Measurements from ENCODE around the gene DCLRE1C.
"Not testable (repeated sequence)": the region's sequence is repeated elsewhere in the genome, so short reads cannot be mapped to it uniquely, and the experiment has no call there.

Gene DCLRE1C

DNA sequence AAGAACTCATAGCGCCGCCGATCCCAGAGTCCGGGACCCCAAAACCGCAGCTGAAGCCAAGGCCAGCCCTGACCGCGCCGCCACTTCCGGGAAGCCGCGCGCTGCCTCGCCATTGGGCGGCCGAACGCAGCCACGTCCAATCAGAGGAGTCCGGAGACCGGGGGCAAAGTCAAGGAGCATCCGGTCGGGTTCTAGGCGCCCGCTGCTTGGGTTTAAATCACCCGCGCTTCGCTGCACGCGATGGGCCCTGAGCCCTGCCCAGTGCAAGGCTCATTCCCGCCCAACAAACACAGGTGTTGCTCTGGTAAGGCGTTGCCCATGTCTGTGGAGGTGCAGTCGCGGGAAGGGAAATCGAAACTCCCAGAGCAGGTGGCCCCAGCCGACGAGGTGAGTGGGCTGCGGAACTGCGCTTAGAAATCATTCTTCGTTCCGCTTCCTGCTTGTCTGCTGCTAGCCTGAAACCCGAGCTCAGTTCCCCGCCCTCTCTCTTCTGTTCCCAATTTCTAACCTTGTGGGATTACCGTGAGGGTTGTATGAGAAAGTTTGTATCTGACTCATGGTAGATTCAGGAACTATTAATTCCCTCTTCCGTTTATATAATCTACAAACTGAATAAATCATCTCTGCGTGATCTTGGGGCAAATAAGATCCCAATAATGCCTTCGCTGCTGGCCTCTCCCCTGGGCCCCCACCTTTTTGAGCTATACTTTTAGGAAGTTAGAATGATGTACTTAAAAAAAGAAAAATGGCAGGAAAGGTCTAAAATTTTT, at the start of gene DCLRE1C:
DCLRE1C (minus strand) TSS at position 96 of the 770 bp plus-strand sequence; CDS start at position 10, 86 bp downstream.
- DNase-seq, result peak; percentile 97

DNA sequence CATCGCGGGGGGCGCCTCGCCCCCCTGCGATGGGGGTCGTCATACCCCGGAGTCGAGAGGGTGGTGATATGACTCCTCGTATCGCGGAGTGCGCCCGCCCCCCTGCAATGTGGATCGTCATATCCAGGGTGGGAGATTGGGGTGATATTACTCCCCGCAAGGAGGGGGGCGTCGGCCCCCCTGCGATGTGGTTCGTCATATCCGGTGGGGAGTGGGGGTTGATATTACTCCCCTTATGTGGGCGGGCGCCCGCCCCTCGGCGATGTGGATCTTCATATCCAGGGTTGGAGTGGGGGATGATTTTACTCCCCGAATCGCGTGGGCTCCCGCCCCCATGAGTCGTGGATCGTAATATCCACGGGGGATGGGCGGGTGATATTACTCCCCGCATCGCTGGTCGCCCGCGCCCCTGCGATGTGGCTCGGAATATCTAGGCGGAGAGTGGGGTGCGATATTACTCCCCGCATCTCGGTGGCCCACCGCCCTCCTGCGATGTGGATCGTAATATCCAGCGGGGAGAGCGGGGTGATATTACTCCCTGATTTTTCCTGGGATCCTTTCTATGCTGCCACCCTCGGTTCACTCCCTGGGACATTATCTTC, 42.2 kb upstream of the DCLRE1C start:
- no peak for DNase-seq

DNA sequence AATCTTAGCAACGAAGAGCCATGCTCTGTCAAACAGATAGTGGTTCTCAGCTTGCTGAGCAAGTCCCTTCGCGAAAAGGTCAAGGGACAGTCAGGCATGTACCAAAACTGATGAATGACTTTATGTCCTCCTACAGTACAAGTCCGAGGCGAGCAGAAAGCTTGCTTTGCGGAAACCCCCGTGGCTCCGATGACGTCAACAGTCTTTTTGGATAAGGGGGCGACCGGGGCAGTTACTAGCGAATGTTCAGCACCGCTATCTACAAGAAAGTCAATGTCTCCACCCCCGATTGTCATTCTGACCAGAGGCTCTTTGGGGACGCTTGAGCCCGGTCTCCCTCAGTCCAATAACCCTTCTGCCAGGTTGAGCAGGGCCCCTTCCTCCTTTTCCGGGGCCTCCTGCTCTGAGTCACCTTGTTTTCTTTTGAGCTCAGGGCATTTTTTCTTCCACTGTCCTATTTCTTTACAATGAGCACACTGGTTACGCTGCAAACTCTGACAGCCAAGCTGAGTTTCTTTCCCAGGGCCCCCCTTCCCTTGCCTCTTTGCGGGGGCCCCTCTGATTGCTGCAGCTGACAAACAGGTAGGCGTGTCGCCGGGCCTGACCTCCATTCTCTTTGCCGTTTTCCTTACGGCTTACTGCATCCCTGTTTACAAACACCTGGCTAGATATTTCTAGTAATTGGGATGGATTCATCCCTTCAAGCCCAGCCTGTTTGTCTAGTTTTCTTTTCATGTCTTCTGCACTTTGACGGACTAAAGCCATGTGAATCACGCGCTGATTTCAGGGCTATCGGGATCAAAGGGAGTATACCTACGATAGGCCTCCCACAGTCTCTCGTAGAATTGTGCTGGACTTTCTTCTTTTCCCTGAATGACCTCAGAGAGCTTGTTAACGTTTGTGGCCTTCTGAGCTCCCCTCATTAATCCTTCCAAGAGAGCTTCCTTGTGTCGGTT, 39.9 kb upstream of the DCLRE1C start:
- not testable (repeated sequence) for DNase-seq

DNA sequence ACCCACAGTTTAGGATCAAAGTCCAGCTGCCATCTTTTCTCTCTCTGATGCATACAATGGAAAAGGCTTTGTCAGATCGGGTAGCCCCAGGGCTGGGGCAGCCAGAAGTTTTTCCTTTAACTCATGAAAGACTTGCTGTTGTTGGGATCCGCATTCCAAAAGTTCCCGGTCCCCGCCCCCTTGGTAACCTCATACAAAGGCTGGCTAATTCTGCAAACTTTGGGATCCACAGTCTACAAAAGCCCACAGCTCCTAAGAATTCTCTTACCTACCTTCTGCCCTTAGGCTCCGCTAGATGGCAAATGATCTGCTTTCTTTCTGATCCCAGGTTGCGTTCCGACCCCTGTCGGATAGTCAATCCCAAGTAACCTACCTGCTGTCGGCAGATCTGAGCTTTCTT, 38.4 kb upstream of the DCLRE1C start:
- not testable (repeated sequence) for DNase-seq

DNA sequence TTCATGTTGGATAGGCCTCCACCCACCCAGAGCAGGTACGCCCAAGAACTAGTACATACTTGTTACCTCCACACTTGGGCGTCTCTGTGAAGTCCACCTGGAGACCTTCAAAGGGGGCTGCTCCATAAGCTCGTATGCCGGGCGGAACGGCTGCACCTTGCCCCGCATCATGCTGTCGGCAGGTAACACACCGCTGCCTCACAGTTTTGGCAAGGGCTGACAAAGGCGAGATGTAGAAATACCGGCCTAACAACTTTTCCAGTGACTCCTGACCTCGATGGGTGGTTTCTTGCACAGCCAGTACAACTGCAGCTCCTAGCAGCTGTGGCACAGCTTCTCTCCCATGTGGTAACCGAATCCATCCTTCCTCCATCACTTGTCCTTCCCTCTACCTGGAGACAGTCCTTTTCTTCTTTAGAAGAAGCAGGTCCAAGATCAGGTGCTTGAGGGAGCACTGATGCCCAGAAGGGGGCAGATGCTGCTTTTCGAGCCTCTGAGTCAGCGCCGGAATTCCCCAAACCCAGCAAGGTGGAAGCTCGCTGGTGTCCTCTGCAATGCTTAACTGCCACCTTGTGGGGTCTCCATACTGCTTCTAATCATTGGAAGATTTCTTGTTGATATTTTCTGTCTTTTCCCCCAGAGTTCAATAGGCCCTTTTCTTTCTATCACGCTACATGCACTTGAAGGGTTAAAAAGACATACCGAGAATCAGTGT, 37.3 kb upstream of the DCLRE1C start:
- peak; percentile 37 for DNase-seq

DNA sequence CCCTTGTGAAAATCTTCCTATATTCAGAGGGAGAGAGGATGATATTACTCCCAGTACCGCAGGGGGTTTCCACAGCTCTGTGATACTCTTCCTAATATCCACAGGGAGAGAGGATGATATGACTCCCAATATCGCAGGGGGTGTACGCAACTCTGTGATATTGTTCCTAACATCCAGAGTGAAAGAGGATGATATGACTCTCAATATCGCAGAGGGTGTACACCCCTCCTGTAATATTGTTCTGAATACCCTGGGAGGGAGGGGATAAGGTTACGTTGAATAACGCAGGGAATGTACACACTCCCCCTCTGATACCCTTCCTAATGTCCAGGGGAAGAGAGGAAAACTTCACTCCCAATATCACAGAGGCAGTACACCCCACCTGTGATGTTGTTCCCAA, 35.7 kb upstream of the DCLRE1C start:
- not testable (repeated sequence) for DNase-seq

DNA sequence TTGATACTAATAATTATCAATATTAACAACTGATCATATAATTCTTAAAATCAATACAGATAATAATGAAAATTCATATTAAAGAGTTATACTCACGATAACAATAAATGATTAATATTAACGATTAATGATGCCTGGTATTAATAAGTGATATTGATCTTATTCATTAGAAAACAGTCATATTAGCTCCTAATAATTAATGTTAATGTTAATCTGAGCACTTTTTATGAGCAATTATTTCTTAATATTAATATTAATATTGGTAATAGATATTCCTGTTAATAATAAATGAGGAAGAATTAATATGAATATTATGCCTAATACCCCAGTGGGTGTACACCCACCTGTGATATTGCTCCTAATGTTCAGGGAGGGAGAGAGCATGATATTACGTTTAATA, 28.8 kb upstream of the DCLRE1C start:
- no peak for DNase-seq

DNA sequence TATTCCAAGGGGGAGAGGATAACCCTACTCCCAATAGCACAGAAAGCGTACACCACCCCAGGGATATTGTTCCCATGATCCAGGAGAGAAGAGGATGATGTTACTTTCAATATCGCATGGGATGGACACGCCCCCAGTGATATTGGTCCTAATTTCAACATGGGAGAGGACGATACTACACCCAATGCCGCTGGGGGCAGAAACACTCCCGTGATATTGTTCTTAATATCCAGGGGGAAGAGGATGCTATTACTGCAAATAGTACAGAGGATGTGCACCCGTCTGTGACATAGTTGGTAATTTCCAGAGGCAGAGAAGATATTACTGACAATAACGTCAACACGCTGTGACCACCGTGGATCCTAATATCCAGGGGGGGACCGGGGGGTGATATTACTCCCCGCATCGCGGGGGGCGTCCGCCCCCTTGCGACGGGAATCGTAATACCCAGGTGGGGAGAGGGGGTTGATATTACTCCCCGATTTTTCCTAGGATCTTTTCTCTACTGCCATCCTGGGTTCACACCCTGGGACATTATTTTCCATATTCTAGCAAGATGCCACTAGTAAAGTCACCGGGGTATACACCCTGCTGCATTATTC, 21.9 kb upstream of the DCLRE1C start:
- no peak for DNase-seq

DNA sequence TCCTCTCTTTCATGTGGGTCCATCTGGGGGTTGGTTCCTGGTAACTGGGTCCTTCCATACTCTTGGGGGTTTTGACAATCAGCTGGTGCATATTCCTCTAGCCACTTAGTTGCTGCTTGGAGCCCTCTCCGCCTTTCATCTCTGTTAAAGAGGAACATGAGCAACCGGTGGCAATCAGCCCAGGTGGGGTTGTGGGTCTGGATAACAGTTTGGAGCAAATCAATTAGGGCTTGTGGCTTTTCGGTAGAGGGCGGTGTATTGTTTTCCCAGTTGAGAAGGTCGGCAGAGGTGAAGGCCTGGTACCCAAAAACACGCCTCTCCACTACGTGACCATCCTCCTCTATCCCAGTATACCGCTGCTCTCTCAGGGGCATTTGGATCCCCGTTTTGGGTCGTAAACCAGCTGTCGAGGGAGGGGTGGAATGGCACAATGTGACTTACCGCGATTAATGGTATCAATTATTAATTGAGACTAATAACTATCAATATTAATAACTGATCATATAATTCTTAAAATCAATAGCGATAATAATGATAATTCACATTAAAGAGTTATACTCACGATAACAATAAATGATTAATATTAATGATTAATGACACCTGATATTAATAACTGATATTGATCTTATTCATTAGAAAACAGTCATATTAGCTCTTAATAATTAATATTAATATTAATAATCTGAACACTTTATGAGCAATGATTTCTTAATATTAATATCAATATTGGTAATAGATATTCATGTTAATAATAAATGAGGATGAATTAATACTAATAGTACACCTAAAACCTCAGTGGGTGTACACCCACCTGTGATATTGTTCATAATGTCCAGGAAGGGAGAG, 20.5 kb upstream of the DCLRE1C start:
- DNase-seq, result not testable (repeated sequence)

DNA sequence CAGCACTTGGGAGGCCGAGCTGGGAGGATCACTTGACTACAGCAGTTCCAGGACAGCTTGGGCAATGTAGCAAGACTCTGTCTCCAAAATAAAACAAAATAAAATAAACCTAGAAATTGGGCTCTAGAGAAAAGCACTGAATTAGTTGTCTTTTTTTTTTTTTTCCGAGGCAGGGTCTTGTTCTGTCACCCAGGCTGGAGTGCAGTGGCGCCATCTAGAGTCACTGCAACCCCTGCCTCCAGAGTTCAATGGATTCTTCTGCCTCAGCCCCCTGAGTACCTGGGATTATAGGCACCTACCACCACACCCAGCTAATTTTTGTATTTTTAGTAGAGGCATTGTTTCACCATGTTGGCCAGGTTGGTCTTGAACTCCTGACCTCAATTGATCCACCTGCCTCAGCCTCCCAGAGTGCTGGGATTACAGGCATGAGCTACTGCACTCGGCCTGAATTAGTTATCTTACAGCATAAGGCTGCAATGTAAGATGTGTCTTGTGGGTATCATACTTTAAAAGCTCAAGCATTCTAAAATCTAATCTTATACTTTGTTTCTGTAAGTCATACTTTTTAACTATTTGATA, 18.1 kb upstream of the DCLRE1C start:
- DNase-seq, result peak; percentile 69

DNA sequence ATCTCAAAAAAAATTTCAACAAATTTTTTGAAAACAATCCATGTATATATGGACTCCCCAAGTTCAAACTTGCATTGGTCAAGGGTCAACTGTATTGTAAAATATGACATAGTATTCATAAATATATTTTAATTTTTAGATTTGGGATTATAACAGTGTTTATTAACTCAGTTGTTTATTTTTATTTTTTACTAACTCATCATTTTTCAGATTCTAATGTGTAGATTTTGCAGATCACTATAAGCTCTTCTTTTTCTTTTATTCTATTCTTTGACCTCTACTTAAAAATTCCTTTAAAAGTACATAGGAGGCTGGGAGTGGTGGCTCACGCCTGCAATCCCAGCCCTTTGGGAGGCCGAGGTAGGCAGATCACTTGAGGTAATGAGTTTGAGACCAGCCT, 14.0 kb upstream of the DCLRE1C start:
- DNase-seq, result no peak

DNA sequence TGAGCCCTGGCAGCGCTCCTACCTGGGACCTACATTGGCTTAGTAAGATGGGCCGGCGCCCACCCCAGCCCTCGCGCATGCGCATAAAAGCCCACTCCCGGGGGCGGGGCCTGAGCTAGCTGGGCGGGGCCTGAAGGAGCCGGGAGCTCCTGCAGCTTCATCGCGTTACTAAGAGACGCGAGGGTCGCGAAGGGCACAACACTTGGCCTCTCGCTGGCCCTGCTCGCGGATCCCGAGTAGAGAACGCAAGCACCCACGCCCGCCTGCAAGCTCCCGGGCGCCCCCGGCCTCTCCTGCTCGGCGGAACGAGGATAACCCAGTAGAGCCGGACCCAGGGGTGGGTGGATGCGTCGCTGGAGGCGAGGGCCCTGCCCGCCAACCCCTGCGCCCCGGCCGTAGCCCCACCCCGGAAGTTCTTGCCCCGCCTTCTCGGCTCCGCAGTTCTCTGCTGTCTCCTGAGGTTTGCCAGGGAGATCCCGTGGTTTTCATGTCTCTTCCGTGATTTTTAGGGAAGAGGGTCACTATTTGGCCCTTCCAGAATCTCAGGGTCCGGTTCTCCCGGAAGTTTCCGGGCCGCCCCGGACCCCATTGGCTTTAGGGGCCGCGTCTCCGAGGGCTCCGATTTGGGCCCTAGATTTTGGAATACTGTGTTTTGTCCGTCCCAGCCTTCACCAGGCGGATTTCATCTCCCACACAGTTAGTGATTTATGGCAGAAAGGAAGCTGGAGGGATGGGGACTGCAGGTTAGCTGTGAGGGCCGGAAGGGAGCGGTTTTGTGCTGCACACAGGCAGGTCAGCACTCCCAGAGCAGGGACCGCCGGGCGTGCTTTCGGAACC, 5.5 kb upstream of the DCLRE1C start, which contains the start of gene MEIG1:
MEIG1 (plus strand) TSS at position 168 of the 837 bp plus-strand sequence. CDS start 7,081 bp downstream, outside the sequence.
- DNase-seq, result peak; percentile 93

DNA sequence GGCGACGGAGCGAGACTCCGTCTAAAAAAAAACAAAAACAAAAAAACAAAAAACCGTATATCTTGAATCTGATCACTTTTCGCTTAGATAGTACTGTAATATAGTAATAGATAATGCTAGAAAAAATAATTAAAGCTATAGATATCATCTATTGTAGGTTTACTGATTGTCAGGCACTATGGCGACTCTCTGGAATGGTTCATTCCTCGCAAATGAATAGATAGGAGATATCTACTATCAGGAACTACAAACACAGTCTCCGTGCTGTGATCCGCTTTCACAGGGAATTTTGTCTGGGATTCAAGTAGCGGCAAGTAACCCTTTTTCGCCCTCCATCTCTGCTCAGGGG, 5.0 kb upstream of the DCLRE1C start:
- DNase-seq, result no peak

DNA sequence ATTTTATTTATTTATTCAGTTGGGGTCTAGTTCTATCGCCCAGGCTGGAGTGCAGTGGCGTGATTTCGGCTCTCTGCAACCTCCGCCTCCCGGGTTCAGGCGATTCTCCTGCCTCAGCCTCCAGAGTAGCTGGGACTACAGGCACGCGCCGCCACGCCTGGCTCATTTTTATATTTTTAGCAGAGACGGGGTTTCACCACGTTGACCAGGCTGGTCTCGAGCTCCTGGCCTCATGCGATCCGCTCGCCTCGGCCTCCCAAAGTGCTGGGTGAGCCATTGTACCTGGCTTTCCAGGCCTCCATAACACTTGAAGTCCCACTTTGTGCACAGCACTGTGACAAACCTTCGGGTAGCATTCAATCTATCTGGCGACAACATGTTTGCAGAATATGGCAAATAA, 1.0 kb upstream of the DCLRE1C start:
- no peak for DNase-seq

DNA sequence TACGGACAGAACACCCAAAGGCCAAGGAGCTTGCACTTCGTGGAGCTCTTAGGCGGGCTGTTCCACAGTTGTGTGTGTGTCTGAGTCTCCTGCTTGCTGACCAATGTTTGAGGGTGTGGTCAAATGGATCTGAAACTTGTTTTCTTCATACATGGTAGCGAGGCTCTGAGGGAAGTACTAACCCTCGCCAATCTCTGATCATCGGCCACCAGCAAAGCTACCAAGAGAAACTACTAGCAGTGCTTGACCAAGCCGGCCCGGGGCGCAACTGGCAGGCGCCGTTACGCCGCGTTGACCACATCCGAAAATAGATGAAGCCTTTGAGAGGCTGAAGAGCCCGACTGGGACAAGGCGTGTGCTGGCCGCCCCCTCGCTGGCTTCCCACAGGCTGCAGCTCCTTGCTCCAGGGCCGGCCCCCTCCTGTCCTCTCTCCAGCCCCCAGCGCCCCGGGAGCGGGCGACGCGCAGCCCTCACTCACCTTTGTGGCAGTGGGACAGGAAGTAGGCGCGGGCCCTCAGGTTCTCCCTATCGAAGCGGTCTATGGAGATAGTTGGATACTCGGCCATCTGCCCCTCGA, 384 bp downstream of the DCLRE1C start:
- DNase-seq, result peak; percentile 74

DNA sequence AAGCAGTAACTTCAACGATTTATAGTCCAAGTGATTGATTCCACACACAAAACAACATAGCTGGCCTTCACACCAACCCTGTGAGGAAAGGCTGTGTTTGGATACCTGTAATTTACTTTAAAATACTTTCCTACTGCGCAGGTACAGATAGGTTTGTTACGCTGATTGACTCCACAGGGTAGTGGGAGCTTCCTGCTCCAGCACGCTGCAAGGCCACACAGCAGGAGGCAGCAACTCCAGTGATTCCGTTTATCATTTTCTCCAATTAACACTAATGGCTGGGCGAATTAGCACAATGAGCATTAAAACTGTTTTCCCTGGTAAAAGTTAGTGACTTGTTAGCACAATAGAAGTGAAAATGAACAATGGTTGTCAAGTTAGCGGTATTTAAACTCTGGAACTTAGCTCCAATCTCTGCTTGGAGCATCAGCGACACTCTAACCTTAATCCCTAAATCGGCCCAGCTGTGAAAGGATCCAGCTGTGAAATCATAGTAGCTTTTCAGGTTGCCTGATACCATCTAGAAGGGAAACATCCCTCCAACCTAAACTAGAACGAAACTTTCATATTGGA, 959 bp downstream of the DCLRE1C start:
- no peak for DNase-seq

DNA sequence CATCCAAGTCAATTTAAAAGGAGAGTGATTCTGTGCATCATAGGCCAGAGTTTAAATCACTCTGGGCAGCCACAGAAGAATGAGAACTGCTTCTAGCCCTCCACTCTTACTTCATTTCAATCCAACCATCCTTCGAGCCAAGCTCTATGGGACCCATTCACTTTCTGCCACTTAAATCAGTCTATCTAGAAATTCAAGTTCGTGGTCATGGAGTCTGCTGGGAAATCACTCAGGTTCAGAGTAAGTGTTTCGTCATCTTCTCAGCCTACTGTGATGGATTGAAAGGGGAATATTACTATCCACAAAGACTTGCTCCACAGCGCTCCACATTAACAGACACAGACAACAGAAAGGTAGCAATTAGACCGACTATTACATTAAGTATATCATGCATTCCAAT, 4.6 kb downstream of the DCLRE1C start:
- no peak for DNase-seq

DNA sequence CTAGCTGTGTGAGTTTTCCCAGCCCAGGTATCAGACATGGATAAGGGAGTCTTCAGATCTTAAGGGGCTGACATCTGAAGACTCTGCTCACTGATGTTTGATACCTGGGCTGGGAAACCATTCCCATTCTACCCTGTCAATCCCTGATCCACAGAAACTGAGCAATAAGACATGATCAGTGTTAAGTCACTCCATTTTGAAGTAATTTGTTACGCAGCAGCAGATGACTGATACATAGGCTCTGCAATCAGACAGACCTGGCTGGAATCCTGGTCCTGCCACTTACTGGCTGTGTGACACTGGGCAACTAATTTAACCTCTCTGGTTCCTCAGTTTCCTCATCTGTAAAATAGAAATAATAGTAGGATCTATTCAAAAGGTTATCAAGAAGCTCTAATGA, 6.6 kb downstream of the DCLRE1C start:
- DNase-seq, result no peak

DNA sequence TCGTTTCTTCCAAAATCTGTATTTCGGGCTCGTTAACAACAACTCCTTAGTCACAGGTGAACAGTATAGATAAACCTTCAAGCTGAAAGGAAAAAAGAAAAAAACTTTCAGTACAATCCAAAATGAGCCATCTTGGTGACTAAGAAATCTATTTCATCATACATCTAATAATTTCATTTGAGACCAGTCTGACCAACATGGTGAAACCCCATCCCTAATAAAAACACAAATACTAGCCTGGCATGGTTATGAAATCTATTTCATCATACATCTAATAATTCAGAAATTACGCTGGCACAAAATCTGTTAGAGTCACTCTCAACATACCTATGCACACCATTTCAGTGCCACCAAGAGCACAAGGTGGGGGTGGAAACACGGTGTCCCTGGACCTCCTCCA, 8.8 kb downstream of the DCLRE1C start:
- no peak for DNase-seq

Data from hematopoietic multipotent progenitor cell treated with erythropoietin and hydrocortisone succinate and interleukin-3 and kit ligand, for 4 days (in vitro differentiated cells).